ENCODE results near the gene STAG1.
"Not testable (repeated sequence)": the region's sequence is repeated elsewhere in the genome, so short reads cannot be mapped to it uniquely, and the experiment has no call there.

Gene STAG1

DNA sequence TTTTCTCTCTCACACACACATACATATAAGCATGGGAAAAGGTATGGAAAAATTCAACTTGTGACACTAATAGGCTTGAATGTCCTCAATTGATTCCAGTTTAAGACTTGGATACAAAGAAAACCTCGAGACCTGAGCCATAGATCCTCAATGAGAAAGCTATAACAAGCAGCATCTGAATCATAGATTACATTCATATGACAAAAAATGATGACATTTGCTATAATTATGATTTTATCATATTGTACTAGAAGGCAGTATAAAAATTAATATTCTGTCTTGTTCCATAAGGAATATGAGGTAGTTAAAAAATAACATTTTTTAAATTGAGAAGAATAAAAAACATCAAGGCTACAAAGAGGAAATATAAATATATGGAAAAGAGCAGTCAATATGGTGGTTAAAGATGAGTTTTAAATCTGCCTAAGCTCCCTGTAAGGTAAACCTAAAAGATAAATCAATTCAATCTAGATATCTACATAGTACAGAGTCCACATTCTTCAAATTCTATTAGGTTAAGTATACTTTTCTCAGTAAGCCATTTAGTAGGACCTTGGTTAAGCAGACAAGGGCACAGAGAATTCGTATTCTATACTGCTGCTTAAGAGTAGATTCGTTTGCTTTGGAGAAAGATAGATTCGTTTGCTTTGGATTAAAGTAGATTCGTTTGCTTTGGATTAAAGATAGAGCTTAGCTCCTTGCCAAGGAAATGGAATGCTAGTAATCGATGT lies 175.7 kb downstream of the STAG1 start:
- DNase-seq = no peak

GRCh38 chr3:136567599-136568188 lies 184.5 kb downstream of the STAG1 start:
- no peak for DNase-seq

DNA sequence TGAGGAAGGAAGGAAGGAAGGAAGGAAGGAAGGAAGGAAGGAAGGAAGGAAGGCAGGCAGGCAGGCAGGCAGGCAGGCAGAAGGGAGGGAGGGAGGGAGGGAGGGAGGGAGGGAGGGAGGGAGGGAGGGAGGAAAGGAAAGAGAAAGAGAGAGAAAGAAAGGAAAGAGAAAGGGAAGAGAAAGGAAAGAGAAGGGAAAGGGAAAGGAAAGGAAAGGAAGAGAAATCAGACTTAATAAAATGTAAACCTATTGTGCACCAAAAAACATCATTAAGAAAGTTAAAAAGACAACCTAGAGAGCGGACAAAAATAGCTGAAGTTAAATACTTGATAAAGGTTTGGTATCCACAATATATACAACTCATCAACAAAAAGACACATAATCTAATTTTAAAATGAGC lies 187.2 kb downstream of the STAG1 start:
- not testable (repeated sequence) for DNase-seq

DNA sequence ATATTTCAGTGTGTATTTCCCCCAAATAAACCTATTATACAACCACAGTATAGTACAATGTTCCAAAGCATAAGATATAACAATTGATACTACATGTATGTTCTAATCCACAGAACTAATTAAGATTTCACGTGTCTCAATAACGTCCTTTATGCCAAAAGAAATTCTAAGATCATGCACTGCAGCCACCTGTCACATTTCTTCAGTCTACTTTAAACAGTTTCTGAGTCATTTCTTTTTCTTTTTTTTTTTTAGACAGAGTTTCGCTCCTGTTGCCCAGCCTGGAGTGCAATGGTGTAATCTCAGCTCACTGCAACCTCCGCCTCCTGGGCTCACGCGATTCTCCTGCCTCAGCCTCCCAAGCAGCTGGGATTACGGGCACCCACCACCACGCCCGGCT lies 190.2 kb downstream of the STAG1 start:
- no peak for DNase-seq

- no peak for DNase-seq
Observed at GRCh38 chr3:136559896-136560295, 192.3 kb downstream of the STAG1 start.

DNA sequence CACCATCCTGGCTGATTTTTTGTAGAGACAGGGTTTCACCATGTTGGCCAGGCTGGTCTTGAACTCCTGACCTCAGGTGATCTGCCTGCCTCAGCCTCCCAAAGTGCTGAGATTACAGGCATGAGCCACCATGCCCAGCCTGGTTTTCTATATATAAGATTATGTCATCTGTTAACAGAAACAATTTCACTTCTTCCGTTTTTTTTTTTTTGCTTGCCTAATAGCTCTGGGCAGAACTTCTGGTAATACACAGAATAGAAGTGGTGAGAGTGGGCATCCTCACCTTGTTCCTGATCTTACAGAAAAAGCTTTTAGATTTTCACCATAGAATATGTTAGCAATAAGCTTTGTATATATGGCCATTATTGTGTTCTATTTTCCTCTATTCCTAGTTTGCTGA lies 202.7 kb downstream of the STAG1 start:
- not testable (repeated sequence) for DNase-seq

GRCh38 chr3:136547293-136547692 lies 204.9 kb downstream of the STAG1 start:
- DNase-seq = no peak

- no peak for DNase-seq
Observed at GRCh38 chr3:136546720-136547119, 205.5 kb downstream of the STAG1 start.

DNA sequence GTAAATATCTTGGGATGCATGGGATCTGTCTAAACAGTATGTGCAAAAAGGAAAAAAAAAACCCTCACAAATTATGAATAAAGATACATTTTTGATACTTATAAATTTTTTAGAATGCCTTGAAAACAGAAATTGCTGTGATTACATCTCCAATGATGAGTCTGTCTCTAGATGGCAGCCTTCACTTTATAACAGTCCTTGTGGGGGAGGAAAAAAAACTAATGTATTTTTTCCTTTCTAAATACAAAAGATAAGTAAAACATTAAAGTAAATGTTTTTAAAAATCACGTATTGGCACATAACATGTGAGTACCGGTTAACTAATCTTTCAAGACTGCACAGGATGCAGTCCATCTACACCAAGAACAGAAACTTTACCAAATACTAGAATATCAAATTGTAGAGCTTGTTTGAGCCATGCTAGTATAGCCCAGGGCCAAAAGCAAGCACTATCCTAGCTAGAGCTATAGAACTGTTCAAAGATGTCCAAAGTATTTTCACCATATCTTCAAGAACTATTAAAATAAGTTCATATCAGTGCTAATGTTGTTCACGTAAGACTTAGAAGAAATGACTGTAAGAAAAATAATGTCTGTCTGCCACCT lies 206.4 kb downstream of the STAG1 start:
- no peak for DNase-seq

DNA sequence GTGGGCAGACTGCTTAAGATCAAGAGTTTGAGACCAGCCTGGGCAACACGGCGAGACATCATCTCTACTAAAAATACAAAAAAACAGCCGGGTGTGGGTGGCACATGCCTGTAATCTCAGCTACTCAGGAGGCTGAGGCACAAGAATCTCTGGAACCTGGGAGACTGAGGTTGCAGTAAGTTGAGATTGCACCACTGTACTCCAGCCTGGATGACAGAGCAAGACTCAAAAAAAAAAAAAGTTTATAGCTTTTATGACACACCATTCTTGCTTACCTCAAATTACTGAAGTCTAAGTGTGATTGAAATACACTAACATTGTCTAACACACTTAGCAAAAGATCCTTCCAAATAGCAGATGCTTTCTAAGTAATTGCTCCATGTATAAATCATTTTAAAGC lies 207.6 kb downstream of the STAG1 start:
- no peak for DNase-seq

- no peak for DNase-seq
Observed at GRCh38 chr3:136543385-136543784, 208.8 kb downstream of the STAG1 start.

GRCh38 chr3:136535906-136536305 lies 216.3 kb downstream of the STAG1 start:
- no peak for DNase-seq

DNA sequence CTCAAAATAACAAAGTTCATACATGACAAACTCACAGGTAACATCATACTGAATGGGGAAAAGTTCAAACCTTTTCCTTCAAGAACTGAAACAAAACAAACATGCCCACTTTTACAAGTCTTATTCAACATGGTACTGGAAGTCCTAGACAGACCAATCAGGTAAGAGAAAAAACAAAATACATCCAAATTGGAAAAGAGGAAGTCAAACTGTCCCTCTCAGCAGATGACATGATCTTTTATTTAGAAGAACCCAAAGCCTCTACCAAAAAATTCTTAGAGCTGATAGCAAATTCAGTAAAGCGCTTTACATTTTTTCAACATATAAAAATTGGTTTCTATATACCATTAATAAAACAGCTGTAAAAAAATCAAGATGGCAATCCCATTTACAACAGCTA lies 219.4 kb downstream of the STAG1 start:
- DNase-seq = no peak

- no peak for DNase-seq
Observed at GRCh38 chr3:136518102-136518501, 234.1 kb downstream of the STAG1 start.

DNA sequence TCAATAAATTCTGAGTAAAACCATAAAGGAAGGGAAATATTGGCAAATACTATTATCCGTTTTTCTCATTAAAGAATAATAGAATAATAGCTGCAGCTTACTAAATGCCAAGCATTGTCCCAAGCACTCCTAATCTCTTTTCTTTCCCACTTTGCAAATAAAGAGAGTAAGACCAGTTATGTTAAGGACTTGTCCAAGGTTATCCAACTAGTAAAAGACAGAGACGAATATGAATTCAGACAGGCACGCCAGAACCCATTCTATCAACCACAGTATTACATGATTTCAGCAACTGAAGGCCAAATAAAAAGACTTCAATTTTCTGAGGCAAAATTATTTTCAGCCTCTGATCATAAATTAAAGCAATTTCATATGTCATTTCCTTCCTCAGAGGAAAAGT lies 235.5 kb downstream of the STAG1 start:
- no peak for DNase-seq

- DNase-seq = no peak
Observed at GRCh38 chr3:136516095-136516494, 236.1 kb downstream of the STAG1 start.

DNA sequence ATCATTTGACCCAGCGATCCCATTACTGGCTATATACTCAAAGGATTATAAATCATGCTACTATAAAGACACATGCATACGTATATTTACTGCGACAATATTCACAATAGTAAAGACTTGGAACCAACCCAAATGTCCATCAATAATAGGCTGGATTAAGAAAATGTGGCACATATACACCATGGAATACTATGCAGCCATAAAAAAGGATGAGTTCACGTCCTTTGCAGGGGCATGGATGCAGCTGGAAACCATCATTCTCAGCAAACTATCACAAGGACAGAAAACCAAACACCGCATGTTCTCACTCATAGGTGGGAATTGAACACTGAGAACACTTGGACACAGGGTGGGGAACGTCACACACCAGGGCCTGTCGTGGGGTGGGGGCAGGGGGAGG lies 237.6 kb downstream of the STAG1 start:
- not testable (repeated sequence) for DNase-seq

GRCh38 chr3:136513367-136513766 lies 238.8 kb downstream of the STAG1 start:
- no peak for DNase-seq

DNA sequence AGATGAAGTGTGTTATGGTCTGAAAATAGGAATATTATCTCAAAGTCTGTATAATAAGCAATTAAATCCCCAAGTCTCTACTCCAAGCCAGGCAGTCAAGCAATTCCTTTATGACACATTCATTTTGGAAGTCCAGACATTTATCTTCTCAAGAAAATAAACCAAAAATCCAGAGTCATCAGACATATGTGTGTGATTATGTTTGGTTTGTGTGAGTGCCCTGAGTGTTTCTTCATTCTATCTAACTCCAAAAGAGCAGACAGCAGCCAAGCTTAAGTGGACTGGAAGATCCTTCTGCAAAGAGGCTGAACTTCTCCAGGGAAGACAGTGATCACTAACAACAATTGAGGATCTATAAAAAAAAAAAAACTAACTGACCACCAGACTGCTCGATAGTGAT lies 239.8 kb downstream of the STAG1 start:
- no peak for DNase-seq

- DNase-seq = no peak
Observed at GRCh38 chr3:136505676-136506075, 246.5 kb downstream of the STAG1 start.

GRCh38 chr3:136503056-136503455 lies 249.1 kb downstream of the STAG1 start:
- DNase-seq = no peak

- no peak for DNase-seq
Observed at GRCh38 chr3:136498919-136499447, 253.2 kb downstream of the STAG1 start.

GRCh38 chr3:136495213-136495612 lies 257.0 kb downstream of the STAG1 start:
- DNase-seq = no peak

Measured in activated effector memory CD4-positive, alpha-beta T cell treated with Interleukin-2 at 50 U/mL for 16 hours (primary cell).